ENCODE measurements around the gene TAMM41.
"Not testable (repeated sequence)": the region's sequence is repeated elsewhere in the genome, so short reads cannot be mapped to it uniquely, and the experiment has no call there.

TAMM41 gene

DNA sequence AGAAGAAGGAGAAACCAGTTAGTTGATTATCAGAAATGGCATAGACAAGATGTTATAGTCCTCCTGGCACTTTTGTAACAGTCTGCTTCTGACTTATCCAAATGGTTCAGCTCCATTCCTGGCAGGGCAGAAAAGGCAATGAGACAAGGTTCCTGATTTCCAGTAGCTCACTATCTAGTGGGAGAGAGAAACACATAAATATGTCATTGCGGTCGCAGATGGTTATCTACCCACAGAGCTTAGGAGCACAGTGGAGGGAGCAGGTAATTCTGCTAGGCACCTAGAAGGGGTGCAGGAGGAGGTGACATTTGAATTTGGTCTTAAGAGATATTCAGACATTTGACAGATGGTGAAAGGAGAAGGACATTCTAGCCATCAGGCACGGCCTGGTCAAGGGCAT is 78.1 kb downstream of the TAMM41 start:
- no peak for DNase-seq (ENCODE audit: low read depth in 2 of 2)

- DNase-seq (ENCODE audit: low read depth in 2 of 2) = no peak
Measured at GRCh38 chr3:11764931-11765363, 81.7 kb downstream of the TAMM41 start.

DNA sequence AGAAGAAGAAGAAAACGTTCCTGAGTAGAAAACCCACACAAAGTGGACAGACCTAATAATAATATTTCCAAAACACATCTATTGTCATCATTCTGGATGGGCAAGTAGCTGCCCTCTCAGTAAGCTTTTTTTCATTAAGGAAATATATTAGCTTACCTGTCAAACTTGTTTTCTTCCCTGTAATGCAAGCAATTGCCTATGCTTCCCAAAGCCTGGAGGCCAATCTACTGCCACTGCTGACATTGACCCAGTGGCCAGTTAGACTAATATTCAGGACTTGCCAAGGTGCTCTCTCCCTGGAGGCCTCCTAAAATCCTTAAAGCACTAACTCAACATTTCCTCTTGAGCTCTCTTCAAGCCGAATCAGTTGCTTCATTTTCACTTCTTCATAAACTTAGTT is 86.7 kb downstream of the TAMM41 start:
- DNase-seq (ENCODE audit: low read depth in 2 of 2) = no peak

- DNase-seq (ENCODE audit: low read depth in 2 of 2) = no peak
Measured at GRCh38 chr3:11757929-11758328, 88.8 kb downstream of the TAMM41 start.

- no peak for DNase-seq (ENCODE audit: low read depth in 2 of 2)
Measured at GRCh38 chr3:11757441-11757875, 89.2 kb downstream of the TAMM41 start.

- no peak for DNase-seq (ENCODE audit: low read depth in 2 of 2)
Measured at GRCh38 chr3:11755276-11755675, 91.4 kb downstream of the TAMM41 start.

DNA sequence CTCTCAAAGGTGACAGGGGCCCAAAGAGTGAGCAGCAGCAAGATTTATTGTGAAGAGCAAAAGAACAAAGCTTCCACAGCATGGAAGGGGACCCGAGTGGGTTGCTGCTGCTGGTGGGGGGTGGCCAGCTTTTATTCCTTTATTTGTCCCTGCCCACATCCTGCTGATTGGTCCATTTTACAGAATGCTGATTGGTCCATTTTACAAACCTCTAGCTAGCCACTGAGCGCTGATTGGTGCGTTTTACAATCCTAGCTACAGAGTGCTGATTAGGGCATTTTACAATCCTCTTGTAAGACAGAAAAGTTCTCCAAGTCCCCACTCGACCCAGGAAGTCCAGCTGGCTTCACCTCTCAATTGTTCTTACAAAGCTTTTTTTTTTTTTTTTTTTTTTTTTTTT is 94.4 kb downstream of the TAMM41 start:
- DNase-seq (ENCODE audit: low read depth in 2 of 2) = not testable (repeated sequence)

GRCh38 chr3:11748306-11748705 is 98.4 kb downstream of the TAMM41 start:
- DNase-seq (ENCODE audit: low read depth in 2 of 2) = not testable (repeated sequence)
